Ishikawa (cell line): ENCODE data around the gene TMPRSS6.

Experiments
- RAD21 ChIP-seq: IDR thresholded peaks from 2 replicates; pipeline ENCODE4 v1.6.1; 2012; ENCODE audit warnings: low read depth
- TF ChIP-seq, protein P1 (sequence below): IDR thresholded peaks from 2 replicates; pipeline ENCODE4 v1.6.1; 2012; ENCODE audit warnings: low read depth, mild to moderate bottlenecking

DNA sequence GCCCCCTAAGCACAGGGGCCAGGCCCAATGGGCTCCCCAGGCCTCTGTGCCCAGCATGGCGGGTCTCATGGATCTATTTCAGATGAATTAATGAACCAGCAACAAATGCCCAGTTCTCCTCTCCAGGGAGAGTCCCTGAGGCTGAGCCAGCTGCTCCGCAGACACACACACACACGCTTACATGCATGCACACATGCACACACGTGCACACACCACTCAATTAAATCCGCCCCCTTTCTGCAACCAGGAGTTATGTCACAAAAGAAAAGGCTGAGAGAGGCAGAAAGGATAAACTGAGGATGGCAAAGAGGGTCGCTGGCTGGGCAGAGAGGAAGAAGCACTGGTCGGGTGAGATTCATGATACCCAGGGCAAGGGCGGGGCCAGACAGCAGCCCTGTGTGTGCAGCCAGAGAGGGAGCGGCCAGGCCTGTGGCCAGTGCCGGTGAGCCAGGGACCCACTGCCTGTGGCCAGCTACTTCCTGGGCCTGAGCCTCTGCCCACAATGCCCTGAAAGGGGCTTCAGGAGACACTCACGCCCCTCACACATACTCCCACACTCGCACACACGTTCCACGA lies 20.4 kb upstream of the TMPRSS6 start:
- TF ChIP-seq, protein P1, sequence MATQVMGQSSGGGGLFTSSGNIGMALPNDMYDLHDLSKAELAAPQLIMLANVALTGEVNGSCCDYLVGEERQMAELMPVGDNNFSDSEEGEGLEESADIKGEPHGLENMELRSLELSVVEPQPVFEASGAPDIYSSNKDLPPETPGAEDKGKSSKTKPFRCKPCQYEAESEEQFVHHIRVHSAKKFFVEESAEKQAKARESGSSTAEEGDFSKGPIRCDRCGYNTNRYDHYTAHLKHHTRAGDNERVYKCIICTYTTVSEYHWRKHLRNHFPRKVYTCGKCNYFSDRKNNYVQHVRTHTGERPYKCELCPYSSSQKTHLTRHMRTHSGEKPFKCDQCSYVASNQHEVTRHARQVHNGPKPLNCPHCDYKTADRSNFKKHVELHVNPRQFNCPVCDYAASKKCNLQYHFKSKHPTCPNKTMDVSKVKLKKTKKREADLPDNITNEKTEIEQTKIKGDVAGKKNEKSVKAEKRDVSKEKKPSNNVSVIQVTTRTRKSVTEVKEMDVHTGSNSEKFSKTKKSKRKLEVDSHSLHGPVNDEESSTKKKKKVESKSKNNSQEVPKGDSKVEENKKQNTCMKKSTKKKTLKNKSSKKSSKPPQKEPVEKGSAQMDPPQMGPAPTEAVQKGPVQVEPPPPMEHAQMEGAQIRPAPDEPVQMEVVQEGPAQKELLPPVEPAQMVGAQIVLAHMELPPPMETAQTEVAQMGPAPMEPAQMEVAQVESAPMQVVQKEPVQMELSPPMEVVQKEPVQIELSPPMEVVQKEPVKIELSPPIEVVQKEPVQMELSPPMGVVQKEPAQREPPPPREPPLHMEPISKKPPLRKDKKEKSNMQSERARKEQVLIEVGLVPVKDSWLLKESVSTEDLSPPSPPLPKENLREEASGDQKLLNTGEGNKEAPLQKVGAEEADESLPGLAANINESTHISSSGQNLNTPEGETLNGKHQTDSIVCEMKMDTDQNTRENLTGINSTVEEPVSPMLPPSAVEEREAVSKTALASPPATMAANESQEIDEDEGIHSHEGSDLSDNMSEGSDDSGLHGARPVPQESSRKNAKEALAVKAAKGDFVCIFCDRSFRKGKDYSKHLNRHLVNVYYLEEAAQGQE = no peak
- no peak for TF ChIP-seq RAD21
